OCI-LY3 (cell line): ENCODE data around the gene PRKG2.

Experiments
- CTCF ChIP-seq: fragments of 200-600, 300-600 bp; sonication (generic); IDR thresholded peaks from 2 replicates; pipeline ENCODE4 v1.5.1; 2014; ENCODE audit warnings: antibody characterized with exemption, low read length, low read depth
- EZH2phosphoT487 ChIP-seq: fragments of 200-600 bp; shearing (Covaris generic); IDR thresholded peaks from 2 replicates; pipeline ENCODE4 v1.6.1; 2018; ENCODE audit warnings: antibody characterized with exemption, mixed run types, low read depth

GRCh38 chr4:81260443-81261101 lies 45.5 kb upstream of the PRKG2 start:
- TF ChIP-seq CTCF (peak; percentile 63), EZH2phosphoT487 (no peak)
